Astrocyte (in vitro differentiated cells and primary cell): Measurements from ENCODE around the gene OR5K2.

ENCODE experiments used
- EZH2 ChIP-seq: IDR thresholded peaks from 2 replicates; pipeline ENCODE4 v1.6.1; 2012; ENCODE audit warnings: mild to moderate bottlenecking, low read length, inconsistent platforms; ENCODE audit not compliant: insufficient read depth
- TF ChIP-seq, protein P1 (sequence below): IDR thresholded peaks from 2 replicates; pipeline ENCODE4 v1.5.1; 2011; ENCODE audit warnings: low read depth, mild to moderate bottlenecking, inconsistent platforms, low read length, moderate library complexity; ENCODE audit not compliant: insufficient read depth

DNA sequence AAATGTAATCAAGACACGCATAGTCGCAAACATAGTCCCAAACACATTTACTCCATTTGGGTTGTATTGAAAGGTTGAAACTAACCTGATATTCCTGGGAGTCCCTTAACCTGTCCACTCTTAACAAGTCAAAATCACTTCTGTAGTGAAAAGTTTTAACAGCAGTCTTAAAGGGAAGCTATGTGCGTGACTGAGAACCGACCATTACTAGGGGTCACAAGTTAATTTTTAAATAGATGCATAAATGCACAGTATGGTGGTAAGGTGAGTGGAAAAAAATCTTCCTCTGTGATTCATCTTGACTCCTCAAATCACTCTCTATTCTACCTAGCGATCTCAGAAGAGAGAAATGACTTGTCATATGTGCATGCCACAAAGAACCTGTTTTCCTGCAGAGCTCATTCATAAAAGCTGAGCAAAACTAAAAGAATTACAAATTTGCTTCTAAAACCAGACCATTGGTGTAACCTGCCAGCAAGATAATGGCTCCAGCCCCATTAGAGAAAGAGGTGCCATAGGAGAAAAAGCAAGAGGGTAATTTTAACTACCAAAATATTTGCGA is 39.1 kb downstream of the OR5K2 start:
- TF ChIP-seq, protein P1, sequence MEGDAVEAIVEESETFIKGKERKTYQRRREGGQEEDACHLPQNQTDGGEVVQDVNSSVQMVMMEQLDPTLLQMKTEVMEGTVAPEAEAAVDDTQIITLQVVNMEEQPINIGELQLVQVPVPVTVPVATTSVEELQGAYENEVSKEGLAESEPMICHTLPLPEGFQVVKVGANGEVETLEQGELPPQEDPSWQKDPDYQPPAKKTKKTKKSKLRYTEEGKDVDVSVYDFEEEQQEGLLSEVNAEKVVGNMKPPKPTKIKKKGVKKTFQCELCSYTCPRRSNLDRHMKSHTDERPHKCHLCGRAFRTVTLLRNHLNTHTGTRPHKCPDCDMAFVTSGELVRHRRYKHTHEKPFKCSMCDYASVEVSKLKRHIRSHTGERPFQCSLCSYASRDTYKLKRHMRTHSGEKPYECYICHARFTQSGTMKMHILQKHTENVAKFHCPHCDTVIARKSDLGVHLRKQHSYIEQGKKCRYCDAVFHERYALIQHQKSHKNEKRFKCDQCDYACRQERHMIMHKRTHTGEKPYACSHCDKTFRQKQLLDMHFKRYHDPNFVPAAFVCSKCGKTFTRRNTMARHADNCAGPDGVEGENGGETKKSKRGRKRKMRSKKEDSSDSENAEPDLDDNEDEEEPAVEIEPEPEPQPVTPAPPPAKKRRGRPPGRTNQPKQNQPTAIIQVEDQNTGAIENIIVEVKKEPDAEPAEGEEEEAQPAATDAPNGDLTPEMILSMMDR, result no peak
- TF ChIP-seq EZH2, result no peak
